ENCODE results near the gene UBR1. TPM values are rescaled to one million over a fixed set of nuclear protein-coding genes. Genes with fewer than 3 reads are reported as not detected.
"Not testable (repeated sequence)": the region's sequence is repeated elsewhere in the genome, so short reads cannot be mapped to it uniquely, and the experiment has no call there.

Gene UBR1
- total RNA-seq, 1 donor from 2014 or later: 23.9 TPM

GRCh38 chr15:43052860-43053259 is 53.0 kb downstream of the UBR1 start:
- Mint-ChIP-seq H3K4me1 (no peaks in the 10 kb centered on the region), H3K27me3 (ENCODE audit: low read depth) (no peaks in the 10 kb centered on the region), H3K27ac (ENCODE audit: unreplicated experiment) (no peak overlapping the region), H3K4me3 (no peak overlapping the region), H3K9me3 (no peaks in the 10 kb centered on the region), H3K36me3 (ENCODE audit: low read depth) (peaks cover 16% of the 10 kb centered on the region)
- no peak for DNase-seq (ENCODE audit: low read depth, low spot score)
- TF ChIP-seq, protein P1, sequence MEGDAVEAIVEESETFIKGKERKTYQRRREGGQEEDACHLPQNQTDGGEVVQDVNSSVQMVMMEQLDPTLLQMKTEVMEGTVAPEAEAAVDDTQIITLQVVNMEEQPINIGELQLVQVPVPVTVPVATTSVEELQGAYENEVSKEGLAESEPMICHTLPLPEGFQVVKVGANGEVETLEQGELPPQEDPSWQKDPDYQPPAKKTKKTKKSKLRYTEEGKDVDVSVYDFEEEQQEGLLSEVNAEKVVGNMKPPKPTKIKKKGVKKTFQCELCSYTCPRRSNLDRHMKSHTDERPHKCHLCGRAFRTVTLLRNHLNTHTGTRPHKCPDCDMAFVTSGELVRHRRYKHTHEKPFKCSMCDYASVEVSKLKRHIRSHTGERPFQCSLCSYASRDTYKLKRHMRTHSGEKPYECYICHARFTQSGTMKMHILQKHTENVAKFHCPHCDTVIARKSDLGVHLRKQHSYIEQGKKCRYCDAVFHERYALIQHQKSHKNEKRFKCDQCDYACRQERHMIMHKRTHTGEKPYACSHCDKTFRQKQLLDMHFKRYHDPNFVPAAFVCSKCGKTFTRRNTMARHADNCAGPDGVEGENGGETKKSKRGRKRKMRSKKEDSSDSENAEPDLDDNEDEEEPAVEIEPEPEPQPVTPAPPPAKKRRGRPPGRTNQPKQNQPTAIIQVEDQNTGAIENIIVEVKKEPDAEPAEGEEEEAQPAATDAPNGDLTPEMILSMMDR (conservative IDR thresholded peaks at IDR 0.05): no peak

GRCh38 chr15:43048935-43049334 is 56.9 kb downstream of the UBR1 start:
- H3K27ac Mint-ChIP-seq (ENCODE audit: unreplicated experiment): no peak overlapping the region
- H3K4me3 Mint-ChIP-seq: no peak overlapping the region
- H3K9me3 Mint-ChIP-seq: no peaks in the 10 kb centered on the region
- TF ChIP-seq, protein P1 (conservative IDR thresholded peaks at IDR 0.05): no peak
- peaks cover 10% of the 10 kb centered on the region for H3K36me3 Mint-ChIP-seq (ENCODE audit: low read depth)
- no peak for DNase-seq (ENCODE audit: low read depth, low spot score)
- H3K4me1 Mint-ChIP-seq: no peaks in the 10 kb centered on the region
- H3K27me3 Mint-ChIP-seq (ENCODE audit: low read depth): no peaks in the 10 kb centered on the region

DNA sequence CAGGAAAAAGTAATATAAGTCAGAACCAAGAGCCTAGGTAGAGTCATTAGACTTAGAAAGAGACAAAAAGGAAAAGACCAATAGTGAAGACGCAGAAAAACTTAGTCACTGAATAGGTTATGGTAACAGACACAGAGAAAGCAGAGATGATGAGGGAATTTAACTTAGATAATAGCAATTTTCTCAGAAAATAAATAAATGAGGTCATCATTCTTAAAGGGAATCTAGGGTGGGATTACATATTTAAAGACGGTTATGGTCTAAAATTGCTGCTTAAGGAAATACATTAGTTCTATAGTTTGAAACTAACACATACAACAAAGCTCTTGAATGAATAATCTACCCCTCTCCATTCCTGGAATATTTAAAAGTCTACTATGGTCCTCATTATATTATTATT is 59.4 kb downstream of the UBR1 start:
- TF ChIP-seq, protein P1 (conservative IDR thresholded peaks at IDR 0.05): no peak
- Mint-ChIP-seq H3K36me3 (ENCODE audit: low read depth) (peaks cover 16% of the 10 kb centered on the region), H3K4me3 (no peak overlapping the region), H3K27ac (ENCODE audit: unreplicated experiment) (no peak overlapping the region), H3K27me3 (ENCODE audit: low read depth) (no peaks in the 10 kb centered on the region), H3K4me1 (no peaks in the 10 kb centered on the region), H3K9me3 (peaks cover 4% of the 10 kb centered on the region)
- no peak for DNase-seq (ENCODE audit: low read depth, low spot score)

DNA sequence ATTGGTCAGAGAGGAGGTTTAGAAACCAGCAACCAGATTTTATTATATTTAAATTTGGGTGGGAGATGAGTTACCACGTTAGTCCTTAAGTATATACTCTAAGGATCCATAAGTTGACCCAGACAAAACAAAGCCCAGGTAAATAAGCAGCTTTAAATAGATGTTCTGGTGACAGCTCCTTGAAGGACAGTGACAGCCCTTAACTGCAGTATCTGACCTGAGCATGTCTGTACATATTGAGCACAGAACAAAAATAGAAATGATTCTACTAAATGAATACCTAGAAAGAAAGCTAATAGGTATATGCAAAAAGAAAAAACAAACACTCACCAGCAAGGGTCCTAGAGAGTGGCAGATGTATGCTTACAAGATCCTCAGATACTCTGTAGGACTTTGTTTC is 63.0 kb downstream of the UBR1 start:
- no peak overlapping the region for H3K4me3 Mint-ChIP-seq
- no peak overlapping the region for H3K27ac Mint-ChIP-seq (ENCODE audit: unreplicated experiment)
- H3K4me1 Mint-ChIP-seq: peaks cover 5% of the 10 kb centered on the region
- H3K9me3 Mint-ChIP-seq: peaks cover 6% of the 10 kb centered on the region
- TF ChIP-seq, protein P1 (conservative IDR thresholded peaks at IDR 0.05): no peak
- peaks cover 27% of the 10 kb centered on the region for H3K36me3 Mint-ChIP-seq (ENCODE audit: low read depth)
- H3K27me3 Mint-ChIP-seq (ENCODE audit: low read depth): no peaks in the 10 kb centered on the region
- no peak for DNase-seq (ENCODE audit: low read depth, low spot score)

- H3K4me3 Mint-ChIP-seq; H3K27me3 Mint-ChIP-seq (ENCODE audit: low read depth); H3K4me1 Mint-ChIP-seq; H3K27ac Mint-ChIP-seq (ENCODE audit: unreplicated experiment); DNase-seq (ENCODE audit: low read depth, low spot score); H3K9me3 Mint-ChIP-seq: not testable (repeated sequence)
- peaks cover 34% of the 10 kb centered on the region for H3K36me3 Mint-ChIP-seq (ENCODE audit: low read depth)
These were observed 64.8 kb downstream of the UBR1 start for GRCh38 chr15:43041085-43041484.

- not testable (repeated sequence) for H3K27me3 Mint-ChIP-seq (ENCODE audit: low read depth); H3K4me3 Mint-ChIP-seq; H3K9me3 Mint-ChIP-seq; H3K4me1 Mint-ChIP-seq; DNase-seq (ENCODE audit: low read depth, low spot score); H3K27ac Mint-ChIP-seq (ENCODE audit: unreplicated experiment)
- peaks cover 28% of the 10 kb centered on the region for H3K36me3 Mint-ChIP-seq (ENCODE audit: low read depth)
These were observed 70.6 kb downstream of the UBR1 start for GRCh38 chr15:43035240-43035639.

GRCh38 chr15:43029476-43029875 is 76.4 kb downstream of the UBR1 start:
- H3K9me3 Mint-ChIP-seq: no peaks in the 10 kb centered on the region
- H3K27me3 Mint-ChIP-seq (ENCODE audit: low read depth): no peaks in the 10 kb centered on the region
- H3K27ac Mint-ChIP-seq (ENCODE audit: unreplicated experiment): no peak overlapping the region
- TF ChIP-seq, protein P1 (conservative IDR thresholded peaks at IDR 0.05): no peak
- no peak overlapping the region for H3K4me3 Mint-ChIP-seq
- no peak for DNase-seq (ENCODE audit: low read depth, low spot score)
- H3K4me1 Mint-ChIP-seq: no peaks in the 10 kb centered on the region
- peaks cover 12% of the 10 kb centered on the region for H3K36me3 Mint-ChIP-seq (ENCODE audit: low read depth)
